ENCODE data around the gene TMC6. TPM values are rescaled to one million over a fixed set of nuclear protein-coding genes. Genes with fewer than 3 reads are reported as not detected.
A peak's percentile ranks its signal among the peaks of the same experiment; 100 is the strongest.

TMC6 gene
- total and polyA plus RNA-seq, 2 of the 4 experiments (the other 2 are of a cell fraction) = 0.19 TPM; not detected in 1

GRCh38 chr17:78111727-78112517 lies 16.6 kb downstream of the TMC6 start:
- Histone ChIP-seq H3K56ac (ENCODE audit: extremely low read depth, insufficient read depth, low read length) (no peak overlapping the region), H2AFZ (replicated peaks; ENCODE audit: low read length, poor library complexity) (peak overlapping the region; percentile 79), H3K18ac (ENCODE audit: low read depth, low read length) (no peak overlapping the region), H2AK9ac (replicated peaks; ENCODE audit: low read depth, low read length, poor library complexity) (no peak overlapping the region), H3K4me3 (ENCODE audit: insufficient read depth, low read depth, low read length) (no peak overlapping the region), H3K9me3 (ENCODE audit: control insufficient read depth, insufficient read depth, low read length) (no peaks in the 10 kb centered on the region), H2BK5ac (ENCODE audit: low read depth, low read length, poor library complexity, severe bottlenecking) (no peak overlapping the region), H4K5ac (ENCODE audit: low read depth, low read length) (no peak overlapping the region), H2BK120ac (ENCODE audit: low read depth, low read length) (no peak overlapping the region), H3K9ac (ENCODE audit: low read depth, low read length) (no peak overlapping the region), H3K36me3 (ENCODE audit: control insufficient read depth, insufficient read depth, low read length) (no peaks in the 10 kb centered on the region), H3K79me1 (ENCODE audit: low read depth in 1 of 2, low read length in 2 of 2) (no peaks in the 10 kb centered on the region), H4K20me1 (ENCODE audit: insufficient read depth, low read length) (no peaks in the 10 kb centered on the region), H3K27me3 (ENCODE audit: control insufficient read depth, insufficient read depth, low read length) (peaks cover 9% of the 10 kb centered on the region; the same call in 1 of the 2 replicates), H3K4me1 (ENCODE audit: control insufficient read depth, insufficient read depth, low read length) (no peaks in the 10 kb centered on the region), H2AK5ac (ENCODE audit: low read depth, low read length) (no peak overlapping the region), H3K4ac (ENCODE audit: low read depth, low read length) (no peak overlapping the region), H4K8ac (ENCODE audit: low read depth in 2 of 2, low read length in 2 of 2) (no peak overlapping the region), H3K4me2 (ENCODE audit: low read depth, low read length) (no peak overlapping the region), H3K9me1 (ENCODE audit: insufficient read depth, low read length) (no peaks in the 10 kb centered on the region), H4K91ac (ENCODE audit: insufficient read depth, low read depth, low read length) (no peak overlapping the region), H2BK15ac (ENCODE audit: low read depth, low read length) (no peak overlapping the region), H3K27ac (ENCODE audit: insufficient read depth, low read length) (no peak overlapping the region), H2BK20ac (ENCODE audit: low read depth, low read length) (no peak overlapping the region), H3K23ac (ENCODE audit: low read depth, low read length) (no peak overlapping the region), H3K14ac (replicated peaks; ENCODE audit: low read depth, low read length) (no peak overlapping the region)
- ChIA-PET POLR2A (ENCODE audit: unreplicated experiment) (no interaction called here), CTCF (no interaction called here)
- 80% methylated on average over 13 of the region's 28 CpGs; no CpG with 5 or more reads in 1 of the 2 experiments for WGBS, 2 experiments (ENCODE audit: extremely low coverage in 2 of 2, insufficient read length in 1 of 2)
- TF ChIP-seq RAD21 (IDR thresholded peaks at IDR 0.05; ENCODE audit: low read length) = no peak
- TF ChIP-seq RCOR1 (IDR thresholded peaks at IDR 0.05; ENCODE audit: insufficient replicate concordance, low read length) = no peak
- TF ChIP-seq CHD1 (IDR thresholded peaks at IDR 0.05; ENCODE audit: low read depth, low read length) = no peak
- TF ChIP-seq, protein P1, sequence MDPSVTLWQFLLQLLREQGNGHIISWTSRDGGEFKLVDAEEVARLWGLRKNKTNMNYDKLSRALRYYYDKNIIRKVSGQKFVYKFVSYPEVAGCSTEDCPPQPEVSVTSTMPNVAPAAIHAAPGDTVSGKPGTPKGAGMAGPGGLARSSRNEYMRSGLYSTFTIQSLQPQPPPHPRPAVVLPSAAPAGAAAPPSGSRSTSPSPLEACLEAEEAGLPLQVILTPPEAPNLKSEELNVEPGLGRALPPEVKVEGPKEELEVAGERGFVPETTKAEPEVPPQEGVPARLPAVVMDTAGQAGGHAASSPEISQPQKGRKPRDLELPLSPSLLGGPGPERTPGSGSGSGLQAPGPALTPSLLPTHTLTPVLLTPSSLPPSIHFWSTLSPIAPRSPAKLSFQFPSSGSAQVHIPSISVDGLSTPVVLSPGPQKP (IDR thresholded peaks at IDR 0.05; ENCODE audit: borderline replicate concordance, low read depth, low read length) = no peak
- TF ChIP-seq POLR2A (IDR thresholded peaks at IDR 0.05; ENCODE audit: low read depth, low read length) = no peak
- TF ChIP-seq, protein P2, sequence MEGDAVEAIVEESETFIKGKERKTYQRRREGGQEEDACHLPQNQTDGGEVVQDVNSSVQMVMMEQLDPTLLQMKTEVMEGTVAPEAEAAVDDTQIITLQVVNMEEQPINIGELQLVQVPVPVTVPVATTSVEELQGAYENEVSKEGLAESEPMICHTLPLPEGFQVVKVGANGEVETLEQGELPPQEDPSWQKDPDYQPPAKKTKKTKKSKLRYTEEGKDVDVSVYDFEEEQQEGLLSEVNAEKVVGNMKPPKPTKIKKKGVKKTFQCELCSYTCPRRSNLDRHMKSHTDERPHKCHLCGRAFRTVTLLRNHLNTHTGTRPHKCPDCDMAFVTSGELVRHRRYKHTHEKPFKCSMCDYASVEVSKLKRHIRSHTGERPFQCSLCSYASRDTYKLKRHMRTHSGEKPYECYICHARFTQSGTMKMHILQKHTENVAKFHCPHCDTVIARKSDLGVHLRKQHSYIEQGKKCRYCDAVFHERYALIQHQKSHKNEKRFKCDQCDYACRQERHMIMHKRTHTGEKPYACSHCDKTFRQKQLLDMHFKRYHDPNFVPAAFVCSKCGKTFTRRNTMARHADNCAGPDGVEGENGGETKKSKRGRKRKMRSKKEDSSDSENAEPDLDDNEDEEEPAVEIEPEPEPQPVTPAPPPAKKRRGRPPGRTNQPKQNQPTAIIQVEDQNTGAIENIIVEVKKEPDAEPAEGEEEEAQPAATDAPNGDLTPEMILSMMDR (conservative IDR thresholded peaks at IDR 0.05; ENCODE audit: low read depth, low read length) = no peak
- no peak for TF ChIP-seq MXI1 (IDR thresholded peaks at IDR 0.05; ENCODE audit: borderline replicate concordance, low read depth, low read length)
- no peak for TF ChIP-seq MAZ (IDR thresholded peaks at IDR 0.05; ENCODE audit: borderline replicate concordance, low read depth, low read length)
- dilution Hi-C loops (cut with HindIII; ENCODE audit: low sequenced_read_pairs, unreplicated experiment) (no loop called here), intact Hi-C loops (cut with micrococcal nuclease) (loop anchor here (1.0 kb wide), 2 partner anchors 64 to 139 kb away; no protein-coding TSS in a partner anchor), in situ Hi-C loops (cut with MboI; ENCODE audit: low sequenced_read_pairs) (loop anchor here (5.0 to 10.0 kb wide), 3 partner anchors 65 to 313 kb away; no protein-coding TSS in a partner anchor)
- BruUV-seq (replicated peaks) = no TSS peak
- ATAC-seq (ENCODE audit: low read depth) (no peak), DNase-seq (no peak)

Measured in IMR-90 (cell line).